Measurements from ENCODE around the gene SMARCAL1. TPM values are rescaled to one million over a fixed set of nuclear protein-coding genes. Genes with fewer than 3 reads are reported as not detected.

Gene SMARCAL1
- total RNA-seq, 1 donor from 2014 or later = 35.2 TPM

- Histone ChIP-seq H3K4me3 (ENCODE audit: insufficient read depth, low read depth, low read length) (no peak overlapping the region), H3K4me2 (ENCODE audit: low read length) (no peak overlapping the region), H3K36me3 (ENCODE audit: insufficient read depth, low read length) (no peaks in the 10 kb centered on the region), H4K20me1 (ENCODE audit: insufficient read depth, low read length) (no peaks in the 10 kb centered on the region), H3K79me2 (ENCODE audit: insufficient read depth, low read length) (no peaks in the 10 kb centered on the region), H3K9ac (ENCODE audit: low read length) (no peak overlapping the region), H2AFZ (ENCODE audit: low read depth, low read length) (no peak overlapping the region), H3K27me3 (ENCODE audit: insufficient read depth, low read length) (no peaks in the 10 kb centered on the region), H3K9me3 (ENCODE audit: insufficient read depth, low read depth, low read length) (no peaks in the 10 kb centered on the region), H3K4me1 (ENCODE audit: insufficient read depth, low read length) (peaks cover 4% of the 10 kb centered on the region), H3K27ac (ENCODE audit: low read depth, low read length) (no peak overlapping the region)
- DNase-seq (ENCODE audit: low read depth) = peak; percentile 40
- peaks cover 3% of the 10 kb centered on the region for H3K36me3 Mint-ChIP-seq (ENCODE audit: low read depth, unreplicated experiment)
- FAIRE-seq = no peak
- H3K4me1 Mint-ChIP-seq (ENCODE audit: low read depth, unreplicated experiment) = no peaks in the 10 kb centered on the region
- peaks cover 3% of the 10 kb centered on the region for H3K9me3 Mint-ChIP-seq (ENCODE audit: unreplicated experiment)
- no peak overlapping the region for H3K4me3 Mint-ChIP-seq (ENCODE audit: unreplicated experiment)
- TF ChIP-seq EZH2 (IDR thresholded peaks at IDR 0.05; ENCODE audit: insufficient read depth, low read length) = no peak
- TF ChIP-seq, protein P1, sequence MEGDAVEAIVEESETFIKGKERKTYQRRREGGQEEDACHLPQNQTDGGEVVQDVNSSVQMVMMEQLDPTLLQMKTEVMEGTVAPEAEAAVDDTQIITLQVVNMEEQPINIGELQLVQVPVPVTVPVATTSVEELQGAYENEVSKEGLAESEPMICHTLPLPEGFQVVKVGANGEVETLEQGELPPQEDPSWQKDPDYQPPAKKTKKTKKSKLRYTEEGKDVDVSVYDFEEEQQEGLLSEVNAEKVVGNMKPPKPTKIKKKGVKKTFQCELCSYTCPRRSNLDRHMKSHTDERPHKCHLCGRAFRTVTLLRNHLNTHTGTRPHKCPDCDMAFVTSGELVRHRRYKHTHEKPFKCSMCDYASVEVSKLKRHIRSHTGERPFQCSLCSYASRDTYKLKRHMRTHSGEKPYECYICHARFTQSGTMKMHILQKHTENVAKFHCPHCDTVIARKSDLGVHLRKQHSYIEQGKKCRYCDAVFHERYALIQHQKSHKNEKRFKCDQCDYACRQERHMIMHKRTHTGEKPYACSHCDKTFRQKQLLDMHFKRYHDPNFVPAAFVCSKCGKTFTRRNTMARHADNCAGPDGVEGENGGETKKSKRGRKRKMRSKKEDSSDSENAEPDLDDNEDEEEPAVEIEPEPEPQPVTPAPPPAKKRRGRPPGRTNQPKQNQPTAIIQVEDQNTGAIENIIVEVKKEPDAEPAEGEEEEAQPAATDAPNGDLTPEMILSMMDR (IDR thresholded peaks at IDR 0.05; ENCODE audit: insufficient read depth, low read depth, low read length) = no peak
- no peak overlapping the region for H3K27ac Mint-ChIP-seq (ENCODE audit: unreplicated experiment)
- peaks cover 4% of the 10 kb centered on the region for H3K27me3 Mint-ChIP-seq (ENCODE audit: low read depth, unreplicated experiment)
Observed at GRCh38 chr2:216389570-216389969, 22.7 kb upstream of the SMARCAL1 start.

DNA sequence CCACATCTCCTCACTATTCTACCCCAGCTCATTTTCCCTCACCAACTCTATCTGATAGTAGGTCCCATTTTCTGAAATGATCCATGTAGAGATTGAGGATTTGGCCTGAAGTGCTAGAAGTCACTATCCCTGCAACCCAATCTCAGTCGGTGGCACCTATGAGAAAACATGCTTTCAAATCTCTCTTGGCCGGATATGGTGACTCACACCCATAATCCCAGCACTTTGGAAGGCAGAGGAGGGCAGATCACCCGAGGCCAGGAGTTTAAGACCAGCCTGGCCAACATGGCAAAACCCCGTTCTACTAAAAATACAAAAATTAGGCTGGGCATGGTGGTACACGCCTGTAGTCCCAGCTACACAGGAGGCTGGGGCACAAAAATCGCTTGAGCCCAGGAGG is 20.9 kb upstream of the SMARCAL1 start:
- FAIRE-seq = no peak
- no peaks in the 10 kb centered on the region for H4K20me1 ChIP-seq (ENCODE audit: insufficient read depth, low read length)
- no peak for DNase-seq (ENCODE audit: low read depth)

GRCh38 chr2:216392018-216392562 is 20.2 kb upstream of the SMARCAL1 start:
- Histone ChIP-seq H2AFZ (ENCODE audit: low read depth, low read length) (no peak overlapping the region), H3K4me1 (ENCODE audit: insufficient read depth, low read length) (peaks cover 4% of the 10 kb centered on the region), H3K4me3 (ENCODE audit: insufficient read depth, low read depth, low read length) (no peak overlapping the region), H3K27ac (ENCODE audit: low read depth, low read length) (no peak overlapping the region), H4K20me1 (ENCODE audit: insufficient read depth, low read length) (no peaks in the 10 kb centered on the region), H3K4me2 (ENCODE audit: low read length) (no peak overlapping the region), H3K36me3 (ENCODE audit: insufficient read depth, low read length) (no peaks in the 10 kb centered on the region), H3K27me3 (ENCODE audit: insufficient read depth, low read length) (no peaks in the 10 kb centered on the region), H3K79me2 (ENCODE audit: insufficient read depth, low read length) (no peaks in the 10 kb centered on the region), H3K9ac (ENCODE audit: low read length) (no peak overlapping the region), H3K9me3 (ENCODE audit: insufficient read depth, low read depth, low read length) (no peaks in the 10 kb centered on the region)
- FAIRE-seq (no peak), DNase-seq (ENCODE audit: low read depth) (no peak)
- H3K36me3 Mint-ChIP-seq (ENCODE audit: low read depth, unreplicated experiment) = peaks cover 3% of the 10 kb centered on the region
- no peaks in the 10 kb centered on the region for H3K4me1 Mint-ChIP-seq (ENCODE audit: low read depth, unreplicated experiment)
- no peak overlapping the region for H3K27ac Mint-ChIP-seq (ENCODE audit: unreplicated experiment)
- TF ChIP-seq, protein P1 (IDR thresholded peaks at IDR 0.05; ENCODE audit: insufficient read depth, low read depth, low read length) = no peak
- TF ChIP-seq EZH2 (IDR thresholded peaks at IDR 0.05; ENCODE audit: insufficient read depth, low read length) = no peak
- H3K9me3 Mint-ChIP-seq (ENCODE audit: unreplicated experiment) = peaks cover 5% of the 10 kb centered on the region
- peaks cover 2% of the 10 kb centered on the region for H3K27me3 Mint-ChIP-seq (ENCODE audit: low read depth, unreplicated experiment)
- H3K4me3 Mint-ChIP-seq (ENCODE audit: unreplicated experiment) = no peak overlapping the region

More for the DNA sequence above, 20.9 kb upstream of the SMARCAL1 start:
- Mint-ChIP-seq H3K4me1 (ENCODE audit: low read depth, unreplicated experiment) (no peaks in the 10 kb centered on the region), H3K4me3 (ENCODE audit: unreplicated experiment) (no peak overlapping the region), H3K27ac (ENCODE audit: unreplicated experiment) (no peak overlapping the region), H3K9me3 (ENCODE audit: unreplicated experiment) (peaks cover 5% of the 10 kb centered on the region), H3K36me3 (ENCODE audit: low read depth, unreplicated experiment) (peaks cover 3% of the 10 kb centered on the region), H3K27me3 (ENCODE audit: low read depth, unreplicated experiment) (peaks cover 2% of the 10 kb centered on the region)
- H3K4me1 ChIP-seq (ENCODE audit: insufficient read depth, low read length) = peaks cover 4% of the 10 kb centered on the region
- no peaks in the 10 kb centered on the region for H3K9me3 ChIP-seq (ENCODE audit: insufficient read depth, low read depth, low read length)
- no peak overlapping the region for H2AFZ ChIP-seq (ENCODE audit: low read depth, low read length)
- H3K4me2 ChIP-seq (ENCODE audit: low read length) = no peak overlapping the region
- H3K9ac ChIP-seq (ENCODE audit: low read length) = no peak overlapping the region
- H3K79me2 ChIP-seq (ENCODE audit: insufficient read depth, low read length) = no peaks in the 10 kb centered on the region
- no peaks in the 10 kb centered on the region for H3K36me3 ChIP-seq (ENCODE audit: insufficient read depth, low read length)
- H3K27ac ChIP-seq (ENCODE audit: low read depth, low read length) = no peak overlapping the region
- no peak for TF ChIP-seq EZH2 (IDR thresholded peaks at IDR 0.05; ENCODE audit: insufficient read depth, low read length)
- TF ChIP-seq, protein P1 (IDR thresholded peaks at IDR 0.05; ENCODE audit: insufficient read depth, low read depth, low read length) = no peak
- H3K4me3 ChIP-seq (ENCODE audit: insufficient read depth, low read depth, low read length) = no peak overlapping the region
- no peaks in the 10 kb centered on the region for H3K27me3 ChIP-seq (ENCODE audit: insufficient read depth, low read length)

Measured in astrocyte (in vitro differentiated cells and primary cell).